Central memory CD8-positive, alpha-beta T cell (primary cell): Measurements from ENCODE around the gene MAMDC4.
"Not testable (repeated sequence)": the region's sequence is repeated elsewhere in the genome, so short reads cannot be mapped to it uniquely, and the experiment has no call there.

Experiments
- ATAC-seq: fragments of 150-1000 bp; cut with Tn5 transposase; replicated peaks from 2 replicates; pipeline ENCODE4 v1.10.0; 2022; ENCODE audit warnings: mild to moderate bottlenecking, moderate FRiP score, moderate number of reproducible peaks; ENCODE audit not compliant: poor library complexity, severe bottlenecking; ENCODE audit errors: extremely low read depth
- DNase-seq, 2 donors: peaks; one replicate each; pipeline ENCODE4 v3.0.0; 2021; ENCODE audit warnings: low spot score in 2 of 2
- H3K27ac Mint-ChIP-seq: one replicate; pipeline ENCODE4 v1.8.0; 2022; ENCODE audit warnings: low read depth, mild to moderate bottlenecking, moderate library complexity, mixed read lengths
- H3K27me3 Mint-ChIP-seq: one replicate; pipeline ENCODE4 v1.8.0; 2022; ENCODE audit warnings: mixed read lengths
- H3K36me3 Mint-ChIP-seq: one replicate; pipeline ENCODE4 v1.8.0; 2022; ENCODE audit warnings: mild to moderate bottlenecking, moderate library complexity, mixed read lengths; ENCODE audit not compliant: insufficient read depth
- H3K4me1 Mint-ChIP-seq: one replicate; pipeline ENCODE4 v1.8.0; 2022; ENCODE audit warnings: mixed read lengths
- H3K4me3 Mint-ChIP-seq: one replicate; pipeline ENCODE4 v1.8.0; 2022; ENCODE audit warnings: mild to moderate bottlenecking, moderate library complexity, mixed read lengths
- H3K9me3 Mint-ChIP-seq: one replicate; pipeline ENCODE4 v1.8.0; 2022; ENCODE audit warnings: mixed read lengths

Gene MAMDC4

DNA sequence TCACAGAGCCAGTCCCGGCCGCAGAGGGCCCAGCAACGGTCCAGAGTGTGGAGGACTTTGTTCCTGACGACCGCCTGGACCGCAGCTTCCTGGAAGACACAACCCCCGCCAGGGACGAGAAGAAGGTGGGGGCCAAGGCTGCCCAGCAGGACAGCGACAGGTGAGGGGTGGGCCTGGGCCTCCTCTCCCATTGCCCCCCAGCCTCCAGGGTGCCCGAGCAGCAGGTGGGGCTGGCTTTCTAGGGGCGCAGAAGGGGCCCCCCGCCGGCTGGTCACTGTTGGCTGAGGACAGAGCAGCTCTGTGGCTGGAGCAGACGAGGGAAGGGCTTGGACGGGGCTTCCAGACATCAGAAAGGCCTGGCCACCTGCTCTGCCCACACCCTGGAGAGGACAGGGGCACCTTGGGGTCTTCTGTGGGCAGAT, 14.3 kb upstream of the MAMDC4 start:
- H3K9me3 Mint-ChIP-seq = not testable (repeated sequence)

GRCh38 chr9:136838314-136839228, 13.6 kb upstream of the MAMDC4 start:
- H3K27ac Mint-ChIP-seq = no peak overlapping the region

More for the DNA sequence above, 14.3 kb upstream of the MAMDC4 start:
- not testable (repeated sequence) for H3K27me3 Mint-ChIP-seq, H3K4me3 Mint-ChIP-seq, ATAC-seq, H3K27ac Mint-ChIP-seq, DNase-seq, H3K36me3 Mint-ChIP-seq
- H3K4me1 Mint-ChIP-seq = peaks cover 12% of the 10 kb centered on the region

GRCh38 chr9:136839229-136840139, 12.7 kb upstream of the MAMDC4 start:
- H3K27me3 Mint-ChIP-seq = no peaks in the 10 kb centered on the region
- peaks cover 12% of the 10 kb centered on the region for H3K4me1 Mint-ChIP-seq
- DNase-seq (no peak), ATAC-seq (no peak)
- no peaks in the 10 kb centered on the region for H3K9me3 Mint-ChIP-seq
- H3K4me3 Mint-ChIP-seq = no peak overlapping the region
- H3K36me3 Mint-ChIP-seq = peaks cover 19% of the 10 kb centered on the region
- H3K27ac Mint-ChIP-seq = no peak overlapping the region

More at GRCh38 chr9:136838314-136839228, 13.6 kb upstream of the MAMDC4 start:
- ATAC-seq = no peak
- no peaks in the 10 kb centered on the region for H3K27me3 Mint-ChIP-seq
- H3K36me3 Mint-ChIP-seq = peaks cover 14% of the 10 kb centered on the region
- DNase-seq = no peak
- no peaks in the 10 kb centered on the region for H3K9me3 Mint-ChIP-seq
- H3K4me3 Mint-ChIP-seq = no peak overlapping the region
- peaks cover 12% of the 10 kb centered on the region for H3K4me1 Mint-ChIP-seq

DNA sequence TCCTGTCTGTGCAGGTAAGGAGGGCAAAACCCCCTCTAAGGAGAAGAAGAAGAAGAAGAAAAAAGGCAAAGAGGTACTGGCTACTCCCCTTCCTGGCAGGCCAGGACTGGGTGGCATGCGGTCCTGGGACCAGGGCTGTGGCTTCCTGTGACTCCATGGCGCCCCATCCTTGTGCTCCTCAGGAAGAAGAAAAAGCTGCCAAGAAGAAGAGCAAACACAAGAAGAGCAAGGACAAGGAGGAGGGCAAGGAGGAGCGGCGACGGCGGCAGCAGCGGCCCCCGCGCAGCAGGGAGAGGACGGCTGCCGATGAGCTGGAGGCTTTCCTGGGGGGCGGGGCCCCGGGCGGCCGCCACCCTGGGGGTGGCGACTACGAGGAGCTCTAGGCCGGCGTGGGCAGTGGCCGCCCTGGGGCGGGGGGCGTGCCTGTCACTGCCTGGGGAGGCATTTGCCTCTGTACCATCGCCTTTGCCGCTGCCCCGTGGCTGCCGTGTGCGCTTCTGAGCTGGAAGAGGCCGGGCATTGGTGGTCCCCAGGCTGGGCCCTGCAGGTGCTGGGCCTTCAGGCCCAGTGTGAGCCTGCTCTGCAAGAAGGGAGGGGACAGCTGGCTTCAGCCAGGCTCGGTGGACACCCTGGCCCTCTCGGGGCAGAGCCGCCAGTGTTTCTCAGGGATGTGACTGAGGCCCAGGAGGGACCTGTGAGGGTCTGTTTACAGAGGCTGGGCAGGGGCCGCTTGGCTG, 11.8 kb upstream of the MAMDC4 start:
- Mint-ChIP-seq H3K4me1 (peaks cover 12% of the 10 kb centered on the region), H3K4me3 (no peak overlapping the region), H3K9me3 (no peaks in the 10 kb centered on the region), H3K36me3 (peaks cover 22% of the 10 kb centered on the region), H3K27me3 (no peaks in the 10 kb centered on the region), H3K27ac (no peak overlapping the region)
- DNase-seq = no peak
- ATAC-seq = no peak

DNA sequence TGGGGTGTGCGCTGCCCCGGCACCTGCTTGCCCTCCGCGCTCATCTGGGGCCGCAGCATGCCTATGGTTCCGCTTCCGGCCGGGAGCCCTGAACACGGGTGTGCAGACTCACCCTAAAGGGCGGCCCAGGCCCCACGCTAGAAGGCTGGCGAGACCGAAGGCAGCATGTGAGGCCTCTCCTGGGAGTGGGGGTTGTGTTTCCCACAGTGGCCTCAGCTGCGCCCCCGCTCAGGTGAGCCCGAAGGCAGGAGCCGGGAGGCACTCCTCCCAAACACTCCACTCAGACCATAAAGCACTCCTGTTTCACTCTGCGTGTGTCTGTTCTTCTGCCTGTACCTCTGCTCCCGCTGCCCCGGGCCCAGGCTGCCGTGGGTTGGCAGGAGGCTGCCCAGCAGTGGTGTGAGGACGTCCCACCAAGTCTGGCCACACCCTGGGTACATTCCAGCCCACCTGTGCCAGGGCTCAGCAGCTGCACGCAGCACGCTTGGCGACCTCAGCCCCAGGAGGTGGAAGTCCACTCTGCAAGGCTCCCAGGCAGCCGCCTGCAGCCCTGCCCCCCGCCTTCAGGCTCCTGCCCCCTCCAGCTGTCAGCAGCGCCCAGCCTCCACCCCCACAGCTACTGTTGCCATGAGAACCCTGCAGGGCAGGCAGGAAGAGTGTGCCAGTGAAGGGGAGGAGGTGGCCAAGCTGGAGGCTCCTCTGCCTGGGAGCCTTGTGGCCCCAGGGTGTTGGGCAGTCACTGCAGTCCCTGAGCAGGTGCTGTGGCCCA, 11.1 kb upstream of the MAMDC4 start:
- no peak overlapping the region for H3K27ac Mint-ChIP-seq

DNA sequence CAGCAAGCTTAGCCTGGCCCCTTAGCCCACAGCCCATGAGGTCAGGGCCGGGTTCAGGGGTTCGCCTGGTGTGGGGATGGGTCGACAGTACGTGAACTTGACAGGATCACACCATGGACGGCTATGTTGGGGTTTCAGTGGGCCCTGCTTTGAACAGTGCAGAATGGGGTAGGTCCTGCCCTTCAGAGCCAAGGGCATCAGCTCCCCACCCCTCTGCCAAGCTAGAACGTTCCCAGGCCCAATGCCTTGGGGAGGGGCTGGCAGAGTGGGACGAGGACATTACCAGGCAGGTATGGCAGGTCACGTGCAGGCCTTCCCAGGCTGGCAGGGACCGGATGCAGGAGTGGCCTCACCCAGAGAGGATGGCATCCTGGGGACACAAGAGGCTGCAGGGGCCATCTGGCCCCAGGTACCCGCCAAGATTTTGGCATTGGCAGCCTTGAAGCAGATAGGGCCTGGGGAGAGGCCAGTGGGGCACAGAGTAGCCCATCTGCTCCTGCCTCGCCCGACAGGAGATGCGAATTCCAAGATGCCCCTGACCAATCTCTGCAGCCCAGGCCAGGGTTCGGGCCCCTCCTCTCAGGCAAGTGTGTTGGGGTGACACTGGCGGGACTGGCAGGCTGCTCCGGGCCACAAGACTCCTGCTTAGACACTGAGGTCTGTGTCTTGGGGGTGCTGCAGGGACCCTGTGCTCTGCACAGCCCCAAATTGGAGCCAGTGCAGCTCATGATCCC, 10.3 kb upstream of the MAMDC4 start:
- not testable (repeated sequence) for H3K27me3 Mint-ChIP-seq, ATAC-seq, DNase-seq, H3K9me3 Mint-ChIP-seq
- Mint-ChIP-seq H3K4me3 (peak overlapping the region; percentile 90), H3K4me1 (peaks cover 12% of the 10 kb centered on the region), H3K36me3 (peaks cover 28% of the 10 kb centered on the region), H3K27ac (peak overlapping the region; percentile 59)

More for the DNA sequence above, 11.1 kb upstream of the MAMDC4 start:
- Mint-ChIP-seq H3K4me1 (peaks cover 12% of the 10 kb centered on the region), H3K36me3 (peaks cover 24% of the 10 kb centered on the region), H3K27me3 (no peaks in the 10 kb centered on the region), H3K4me3 (no peak overlapping the region), H3K9me3 (no peaks in the 10 kb centered on the region)
- ATAC-seq (no peak), DNase-seq (no peak)

- ATAC-seq (peak; percentile 91), DNase-seq (peak; percentile 69 to 74)
- peaks cover 15% of the 10 kb centered on the region for H3K4me1 Mint-ChIP-seq
- H3K27ac Mint-ChIP-seq = peak within 1 kb of the TSS; percentile 78
- H3K4me3 Mint-ChIP-seq = peak within 1 kb of the TSS; percentile 90
- not testable (repeated sequence) for H3K27me3 Mint-ChIP-seq, H3K9me3 Mint-ChIP-seq
- peaks cover 33% of the 10 kb centered on the region for H3K36me3 Mint-ChIP-seq
Measured at GRCh38 chr9:136842380-136842948, 9.7 kb upstream of the MAMDC4 start, which contains the start of gene AJM1. AJM1 (plus strand) TSS chr9:136842478; CDS start chr9:136844415, 1,937 bp downstream.

GRCh38 chr9:136843159-136843800, 8.9 kb upstream of the MAMDC4 start:
- not testable (repeated sequence) for ATAC-seq, DNase-seq, H3K9me3 Mint-ChIP-seq, H3K27me3 Mint-ChIP-seq
- Mint-ChIP-seq H3K4me3 (peak overlapping the region; percentile 90), H3K36me3 (peaks cover 40% of the 10 kb centered on the region), H3K27ac (peak overlapping the region; percentile 78), H3K4me1 (peaks cover 22% of the 10 kb centered on the region)

- not testable (repeated sequence) for ATAC-seq, H3K27me3 Mint-ChIP-seq, H3K9me3 Mint-ChIP-seq
- H3K36me3 Mint-ChIP-seq = peaks cover 46% of the 10 kb centered on the region
- peak; percentile 47 to 56 for DNase-seq
- peaks cover 29% of the 10 kb centered on the region for H3K4me1 Mint-ChIP-seq
- H3K4me3 Mint-ChIP-seq = peak overlapping the region; percentile 90
- peak overlapping the region; percentile 78 for H3K27ac Mint-ChIP-seq
Measured at GRCh38 chr9:136843801-136844740, 8.1 kb upstream of the MAMDC4 start.
